ENCODE data around the gene PDGFD.

DNA sequence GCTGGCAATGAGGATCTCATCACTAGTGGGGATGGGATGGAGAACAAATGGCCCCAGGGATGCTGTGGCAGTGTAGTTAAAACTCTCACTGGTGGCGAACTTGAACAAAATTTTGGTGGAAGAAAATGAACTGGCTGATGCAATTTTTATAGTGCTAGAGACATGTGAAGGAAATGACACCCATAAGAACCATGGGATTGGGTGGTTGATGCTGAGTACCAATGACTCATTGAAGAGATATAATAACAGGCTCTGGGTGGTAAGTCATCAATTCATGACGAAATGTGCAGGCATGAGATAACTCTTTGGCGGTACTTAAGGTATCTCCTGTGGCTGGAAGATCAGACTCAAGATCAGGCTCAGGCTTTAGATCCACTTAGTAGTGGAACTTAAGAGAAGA is 300.4 kb downstream of the PDGFD start:
- TF ChIP-seq CTCF (IDR thresholded peaks at IDR 0.05) = no peak
- no peak for TF ChIP-seq POLR2A (IDR thresholded peaks at IDR 0.05)

All from thyroid gland (tissue), 4 donors.